Natural killer cell (primary cell): Measurements from ENCODE around the gene CDR2. TPM values are rescaled to one million over a fixed set of nuclear protein-coding genes. Genes with fewer than 3 reads are reported as not detected.

Source experiments
- ATAC-seq, 3 donors: fragments of 150-1000 bp in 2 of 3; fragments of 200-7000 bp in 1 of 3; cut with Tn5 transposase; 1 replicate in 1 of 3; 2 replicates in 2 of 3; pipeline ENCODE4 v1.10.0; 2021; ENCODE audit warnings: mild to moderate bottlenecking in 2 of 3, moderate library complexity in 2 of 3
- DNase-seq, 2 donors: peaks; one replicate each; pipeline versions ENCODE4 v3.0.0 to v3.0.0-alpha.2; 2013 to 2021; ENCODE audit warnings: mixed read lengths in 1 of 2
- H3K27ac ChIP-seq: one replicate; pipeline ENCODE4 v1.5.1; 2013; ENCODE audit warnings: mild to moderate bottlenecking, low read length
- H3K27me3 ChIP-seq: one replicate; pipeline ENCODE4 v1.6.1; 2013; ENCODE audit warnings: low read length; ENCODE audit not compliant: control insufficient read depth, insufficient read depth
- H3K36me3 ChIP-seq: one replicate; pipeline ENCODE4 v1.6.1; 2013; ENCODE audit warnings: low read length; ENCODE audit not compliant: control insufficient read depth, insufficient read depth
- H3K4me1 ChIP-seq: one replicate; pipeline ENCODE4 v1.6.1; 2013; ENCODE audit warnings: low read length; ENCODE audit not compliant: control insufficient read depth, insufficient read depth
- H3K4me3 ChIP-seq: one replicate; pipeline ENCODE4 v1.5.1; 2013; ENCODE audit warnings: low read length
- H3K9me3 ChIP-seq: one replicate; pipeline ENCODE4 v1.6.1; 2013; ENCODE audit warnings: low read length; ENCODE audit not compliant: control insufficient read depth, insufficient read depth
- H3K27ac Mint-ChIP-seq, 2 donors: one replicate each; pipeline ENCODE4 v1.8.0; 2022; ENCODE audit warnings: mild to moderate bottlenecking in 2 of 2, mixed read lengths in 2 of 2, moderate library complexity in 1 of 2
- H3K27me3 Mint-ChIP-seq, 2 donors: one replicate each; pipeline ENCODE4 v1.8.0; 2022; ENCODE audit warnings: low read depth in 2 of 2, mixed read lengths in 2 of 2
- H3K36me3 Mint-ChIP-seq: one replicate; pipeline ENCODE4 v1.8.0; 2022; ENCODE audit warnings: mixed read lengths
- H3K4me1 Mint-ChIP-seq, 2 donors: one replicate each; pipeline ENCODE4 v1.8.0; 2022; ENCODE audit warnings: mixed read lengths in 2 of 2
- H3K4me3 Mint-ChIP-seq: one replicate; pipeline ENCODE4 v1.8.0; 2022; ENCODE audit warnings: mild to moderate bottlenecking, moderate library complexity, mixed read lengths
- H3K9me3 Mint-ChIP-seq, 2 donors: one replicate each; pipeline ENCODE4 v1.8.0; 2022; ENCODE audit warnings: mixed read lengths in 2 of 2
- WGBS: methylation state at CpG from one replicate; pipeline ENCODE4 v1.1.7; 2013; ENCODE audit warnings: missing lambda C conversion rate; ENCODE audit not compliant: insufficient coverage; 5-methylcytosine and 5-hydroxymethylcytosine counted together
- intact Hi-C: fragments of 100-400 bp; cut with micrococcal nuclease; formaldehyde crosslinking; loops from one replicate; pipeline ENCODE4 v1.14.2; 2022
- total RNA-seq, 4 donors: library from RNA; stranded (reverse); fragments of 120-200 nt in 1 of 4; gene quantifications; one replicate each; pipeline versions ENCODE4 v1.2.3 to v1.2.4, GENCODE V29; 2013 to 2022
- TF ChIP-seq, protein P1 (sequence below): fragments of 200-600 bp; IDR thresholded peaks from one replicate; pipeline ENCODE4 v1.8.0; 2022; ENCODE audit warnings: antibody characterized with exemption

Gene CDR2
- total RNA-seq, 3 donors from 2014 or later (not counting 1 experiment from before 2014, with no cell fraction given): 11.2 to 24.3 (median 19.4) TPM

DNA sequence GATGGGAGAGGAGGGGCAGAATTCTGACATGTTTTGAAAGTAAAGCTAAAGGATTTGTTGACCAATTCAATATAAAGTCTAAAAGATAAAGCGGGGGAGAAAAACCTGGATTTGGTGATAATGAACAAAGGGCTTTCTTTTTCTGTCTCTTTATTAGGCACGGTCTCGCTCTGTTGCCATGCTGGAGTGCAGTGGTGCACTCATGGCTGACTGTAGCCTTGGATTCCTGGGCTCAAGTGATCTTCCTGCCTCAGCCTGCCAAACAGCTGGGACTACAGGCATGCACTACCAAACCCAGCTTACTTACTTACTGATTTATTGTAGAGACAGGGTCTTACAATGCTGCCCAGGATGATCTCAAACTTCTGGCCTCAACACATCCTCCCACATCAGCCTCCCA, 7.5 kb downstream of the CDR2 start:
- Mint-ChIP-seq H3K36me3 (no peaks in the 10 kb centered on the region), H3K4me1 (peaks cover 15 to 19% of the 10 kb centered on the region in 2 donors), H3K27ac (no peak overlapping the region), H3K27me3 (no peaks in the 10 kb centered on the region), H3K9me3 (no peaks in the 10 kb centered on the region), H3K4me3 (no peak overlapping the region)
- Histone ChIP-seq H3K9me3 (no peaks in the 10 kb centered on the region), H3K36me3 (peaks cover 2% of the 10 kb centered on the region), H3K27ac (no peak overlapping the region), H3K27me3 (no peaks in the 10 kb centered on the region), H3K4me1 (peaks cover 4% of the 10 kb centered on the region), H3K4me3 (no peak overlapping the region)
- no peak for ATAC-seq
- TF ChIP-seq, protein P1, sequence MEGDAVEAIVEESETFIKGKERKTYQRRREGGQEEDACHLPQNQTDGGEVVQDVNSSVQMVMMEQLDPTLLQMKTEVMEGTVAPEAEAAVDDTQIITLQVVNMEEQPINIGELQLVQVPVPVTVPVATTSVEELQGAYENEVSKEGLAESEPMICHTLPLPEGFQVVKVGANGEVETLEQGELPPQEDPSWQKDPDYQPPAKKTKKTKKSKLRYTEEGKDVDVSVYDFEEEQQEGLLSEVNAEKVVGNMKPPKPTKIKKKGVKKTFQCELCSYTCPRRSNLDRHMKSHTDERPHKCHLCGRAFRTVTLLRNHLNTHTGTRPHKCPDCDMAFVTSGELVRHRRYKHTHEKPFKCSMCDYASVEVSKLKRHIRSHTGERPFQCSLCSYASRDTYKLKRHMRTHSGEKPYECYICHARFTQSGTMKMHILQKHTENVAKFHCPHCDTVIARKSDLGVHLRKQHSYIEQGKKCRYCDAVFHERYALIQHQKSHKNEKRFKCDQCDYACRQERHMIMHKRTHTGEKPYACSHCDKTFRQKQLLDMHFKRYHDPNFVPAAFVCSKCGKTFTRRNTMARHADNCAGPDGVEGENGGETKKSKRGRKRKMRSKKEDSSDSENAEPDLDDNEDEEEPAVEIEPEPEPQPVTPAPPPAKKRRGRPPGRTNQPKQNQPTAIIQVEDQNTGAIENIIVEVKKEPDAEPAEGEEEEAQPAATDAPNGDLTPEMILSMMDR: no peak
- intact Hi-C loops: no loop called here
- no peak for DNase-seq
- WGBS: 94% methylated on average over 3 of the region's 3 CpGs

DNA sequence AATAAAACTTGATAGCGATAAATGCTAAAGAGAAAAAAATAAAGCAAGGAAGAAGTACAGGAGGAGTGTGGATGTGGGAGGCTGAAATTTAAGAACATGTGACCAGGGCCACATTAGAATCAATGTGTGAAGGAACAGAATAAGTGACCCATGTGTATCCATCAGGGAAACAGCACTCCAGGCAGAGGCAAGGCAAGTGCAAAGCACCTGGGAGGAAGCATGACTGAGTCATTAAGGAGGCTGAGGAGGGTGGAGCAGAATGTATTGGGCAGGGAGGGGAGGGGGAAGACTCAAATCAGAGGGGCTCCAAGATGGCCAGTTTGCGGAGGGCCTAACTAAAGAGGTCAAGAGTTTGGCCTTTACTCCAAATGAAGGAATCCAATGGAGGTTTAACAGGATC, 8.0 kb downstream of the CDR2 start:
- peaks cover 2% of the 10 kb centered on the region for H3K36me3 ChIP-seq
- Mint-ChIP-seq H3K9me3 (no peaks in the 10 kb centered on the region), H3K4me3 (no peak overlapping the region), H3K4me1 (peaks cover 15 to 19% of the 10 kb centered on the region in 2 donors), H3K27ac (no peak overlapping the region), H3K36me3 (no peaks in the 10 kb centered on the region), H3K27me3 (no peaks in the 10 kb centered on the region)
- TF ChIP-seq, protein P1: no peak
- no peak for ATAC-seq
- no peaks in the 10 kb centered on the region for H3K9me3 ChIP-seq
- peaks cover 4% of the 10 kb centered on the region for H3K4me1 ChIP-seq
- intact Hi-C loops: no loop called here
- DNase-seq: no peak
- WGBS: 98% methylated on average over 2 of the region's 2 CpGs
- H3K4me3 ChIP-seq: no peak overlapping the region
- H3K27ac ChIP-seq: no peak overlapping the region
- H3K27me3 ChIP-seq: no peaks in the 10 kb centered on the region

DNA sequence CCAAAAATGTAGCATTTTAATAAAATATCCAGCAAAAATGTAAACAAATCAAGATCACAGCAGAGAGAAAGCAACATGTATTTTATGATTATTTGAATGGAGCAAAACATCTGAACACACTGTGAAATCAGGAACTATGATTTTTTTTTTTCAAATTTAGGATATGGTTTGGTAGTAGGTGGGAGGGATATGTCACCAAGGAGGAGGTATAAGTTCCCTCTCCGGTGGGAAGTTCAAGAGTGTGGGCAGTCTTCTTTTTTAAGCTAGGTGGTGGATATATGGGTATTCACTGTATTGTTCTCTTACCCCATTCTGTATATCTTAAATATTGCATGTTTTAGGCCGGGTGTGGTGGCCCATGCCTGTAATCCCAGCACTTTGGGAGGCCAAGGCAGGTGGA, 10.2 kb downstream of the CDR2 start:
- Histone ChIP-seq H3K36me3 (peaks cover 2% of the 10 kb centered on the region), H3K4me3 (no peak overlapping the region), H3K4me1 (peaks cover 4% of the 10 kb centered on the region), H3K27ac (no peak overlapping the region), H3K9me3 (no peaks in the 10 kb centered on the region), H3K27me3 (no peaks in the 10 kb centered on the region)
- no peaks in the 10 kb centered on the region for H3K9me3 Mint-ChIP-seq
- no peaks in the 10 kb centered on the region for H3K27me3 Mint-ChIP-seq
- TF ChIP-seq, protein P1: no peak
- DNase-seq: no peak
- WGBS: 100% methylated on average over 2 of the region's 2 CpGs
- no peak overlapping the region for H3K27ac Mint-ChIP-seq
- intact Hi-C loops: no loop called here
- no peak overlapping the region for H3K4me3 Mint-ChIP-seq
- no peak for ATAC-seq
- no peaks in the 10 kb centered on the region for H3K36me3 Mint-ChIP-seq
- H3K4me1 Mint-ChIP-seq: peaks cover 13 to 15% of the 10 kb centered on the region in 2 donors

GRCh38 chr16:22360963-22361659, 13.3 kb downstream of the CDR2 start:
- ATAC-seq (no peak), DNase-seq (no peak)
- H3K9me3 Mint-ChIP-seq: no peaks in the 10 kb centered on the region
- Histone ChIP-seq H3K27me3 (no peaks in the 10 kb centered on the region), H3K36me3 (peaks cover 2% of the 10 kb centered on the region), H3K9me3 (no peaks in the 10 kb centered on the region), H3K27ac (no peak overlapping the region), H3K4me3 (no peak overlapping the region), H3K4me1 (peaks cover 11% of the 10 kb centered on the region)
- no peaks in the 10 kb centered on the region for H3K27me3 Mint-ChIP-seq
- peaks cover 14 to 24% of the 10 kb centered on the region in 2 donors for H3K4me1 Mint-ChIP-seq
- TF ChIP-seq, protein P1: no peak
- 95% methylated on average over 8 of the region's 8 CpGs for WGBS
- H3K4me3 Mint-ChIP-seq: no peak overlapping the region
- no peak overlapping the region for H3K27ac Mint-ChIP-seq
- intact Hi-C loops: no loop called here
- H3K36me3 Mint-ChIP-seq: no peaks in the 10 kb centered on the region
